ENCODE results near the gene CLN3.

GRCh38 chr16:28511801-28512789 is 20.2 kb upstream of the CLN3 start:
- TF ChIP-seq EZH2phosphoT487 (IDR thresholded peaks at IDR 0.05; ENCODE audit: borderline replicate concordance) (no peak), CTCF (conservative IDR thresholded peaks at IDR 0.05; ENCODE audit: low read length) (no peak)

All from Loucy (cell line).